NB4 (cell line): ENCODE measurements around the gene ERCC1.

Source experiments
- CTCF ChIP-seq: IDR thresholded peaks from one replicate; pipeline ENCODE4 v1.5.1; 2012; ENCODE audit warnings: low read depth, low read length
- MYC ChIP-seq: IDR thresholded peaks from 2 replicates; pipeline ENCODE4 v1.6.1; 2011; ENCODE audit warnings: low read depth, low read length

DNA sequence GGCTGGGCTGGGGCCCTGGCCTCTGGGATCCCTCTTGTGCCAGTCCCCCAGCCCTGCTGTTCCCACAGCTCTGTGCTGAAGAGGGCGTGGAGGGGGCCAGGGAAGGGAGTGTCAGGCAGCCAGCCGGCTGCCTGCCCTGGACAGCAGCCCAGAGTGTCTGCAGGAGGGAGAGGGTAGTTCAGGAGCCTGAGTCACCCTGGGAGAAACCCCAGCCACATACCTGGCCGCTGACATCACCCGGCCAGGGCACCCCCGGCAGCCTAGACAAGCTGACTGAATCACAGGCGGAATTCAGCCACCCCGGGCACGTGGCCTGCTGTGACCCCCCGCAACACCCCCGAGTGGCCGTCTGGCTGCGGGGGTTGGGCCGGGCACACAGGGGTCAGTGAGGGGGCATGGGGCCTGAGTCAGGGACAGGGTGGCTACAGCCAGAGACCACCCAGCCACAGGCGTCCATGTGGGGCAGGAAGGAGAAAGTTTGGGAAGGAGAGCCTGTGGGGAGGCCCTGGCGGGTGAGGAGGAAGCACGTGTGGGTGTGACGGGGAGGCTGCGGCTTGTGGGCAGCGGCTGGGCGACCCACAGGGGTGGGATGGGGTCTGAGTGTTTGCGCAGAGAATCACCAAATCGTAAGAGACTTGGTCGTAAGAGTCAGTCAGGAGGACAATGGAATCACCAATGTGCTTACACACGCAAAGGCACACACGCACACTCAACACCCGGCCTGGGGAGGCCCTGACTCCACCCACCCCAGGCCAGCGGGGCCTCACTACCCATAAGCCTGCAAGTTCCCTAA is 32.2 kb upstream of the ERCC1 start:
- TF ChIP-seq CTCF (no peak), MYC (no peak; the same call in 1 of the 2 replicates)
